Raji (cell line): ENCODE results near the gene PCYT1B.

Experiments used
- POLR2A ChIP-seq: IDR thresholded peaks from 2 replicates; pipeline ENCODE4 v1.6.1; 2011; ENCODE audit warnings: low read depth, low read length, control low read depth; ENCODE audit not compliant: insufficient read depth

The PCYT1B gene

GRCh38 chrX:24658421-24658820, 11.3 kb upstream of the PCYT1B start:
- no peak for TF ChIP-seq POLR2A

- TF ChIP-seq POLR2A: no peak
Measured at GRCh38 chrX:24657671-24658386, 10.7 kb upstream of the PCYT1B start.

DNA sequence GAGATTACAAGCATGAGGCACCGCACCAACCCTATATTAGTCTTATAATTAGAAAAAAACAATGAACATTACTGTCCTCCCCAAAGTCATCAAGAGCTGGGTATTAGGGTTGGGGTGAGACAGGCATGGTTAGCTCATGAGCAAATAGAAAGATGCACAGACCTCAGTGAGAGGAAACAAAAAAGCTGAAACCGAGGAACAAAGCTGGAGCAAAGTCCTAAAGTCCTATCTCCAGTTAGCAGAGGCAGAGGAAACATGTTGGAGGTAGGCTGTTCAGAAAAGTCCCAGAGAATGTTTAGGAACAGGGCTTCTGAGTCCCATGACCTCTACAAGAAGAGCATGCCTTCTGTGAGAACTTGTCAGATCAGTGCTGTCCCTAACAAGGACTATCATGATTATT, 4.6 kb upstream of the PCYT1B start:
- TF ChIP-seq POLR2A: no peak

DNA sequence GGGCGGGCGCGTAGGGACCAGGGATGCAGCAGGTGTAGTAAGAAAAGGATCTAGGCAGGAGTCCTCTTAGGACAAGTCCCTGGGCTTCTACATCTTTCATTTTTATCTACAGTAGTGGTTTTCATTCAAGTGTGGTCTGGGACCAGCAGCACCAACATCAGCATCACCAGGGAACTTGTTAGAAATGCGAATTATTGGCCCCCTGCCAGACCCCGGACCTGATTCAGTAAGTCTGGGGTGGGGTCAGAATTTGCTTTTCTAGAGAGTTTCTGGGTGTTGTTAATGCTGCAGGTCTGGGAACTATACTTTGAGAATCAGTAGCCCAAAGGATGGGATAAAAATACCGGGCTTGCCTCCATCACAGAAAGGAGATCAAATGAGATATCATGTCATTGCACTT, 1.3 kb upstream of the PCYT1B start:
- no peak for TF ChIP-seq POLR2A

- no peak for TF ChIP-seq POLR2A
Measured at GRCh38 chrX:24646745-24647182, 383 bp downstream of the PCYT1B start.

DNA sequence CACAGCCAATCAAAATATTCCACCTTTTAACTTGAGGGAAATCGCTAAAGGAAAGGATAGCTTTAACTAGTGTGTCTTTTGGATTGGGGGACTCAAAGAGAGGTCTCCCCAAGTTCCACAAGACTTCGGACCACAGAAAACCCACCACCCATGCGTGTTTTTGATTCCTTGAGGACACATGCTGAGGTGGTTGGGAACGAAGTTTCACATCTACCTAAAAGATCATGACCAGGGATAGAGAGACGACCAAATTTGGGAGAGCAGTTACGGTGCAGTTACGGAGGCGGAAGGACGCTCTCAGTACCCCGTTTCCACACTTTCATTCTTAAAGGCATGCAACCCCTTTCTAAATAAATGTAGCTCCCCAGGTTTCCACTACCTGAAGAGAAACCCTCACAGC, 1.1 kb downstream of the PCYT1B start:
- TF ChIP-seq POLR2A: no peak

GRCh38 chrX:24643116-24643515, 4.0 kb downstream of the PCYT1B start:
- no peak for TF ChIP-seq POLR2A

DNA sequence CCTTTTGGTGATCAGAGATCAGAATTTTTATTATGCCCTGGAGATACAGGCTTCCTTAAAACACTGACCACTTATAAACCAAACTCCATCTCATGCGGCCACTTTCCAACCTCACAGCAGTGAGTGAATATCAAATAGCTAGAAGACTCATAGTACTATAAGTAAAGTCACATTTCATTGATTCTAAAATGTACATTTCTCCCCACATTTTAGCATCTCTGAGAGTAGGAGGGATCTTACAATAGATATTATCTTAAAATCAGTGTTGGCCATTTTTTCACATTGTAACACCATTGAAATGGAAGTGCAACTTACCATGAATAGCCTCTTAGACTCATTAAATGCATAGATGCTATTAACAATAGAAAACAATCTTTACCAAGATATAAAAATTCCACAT, 17.4 kb downstream of the PCYT1B start:
- TF ChIP-seq POLR2A: no peak

GRCh38 chrX:24619647-24620046, 27.5 kb downstream of the PCYT1B start:
- no peak for TF ChIP-seq POLR2A

DNA sequence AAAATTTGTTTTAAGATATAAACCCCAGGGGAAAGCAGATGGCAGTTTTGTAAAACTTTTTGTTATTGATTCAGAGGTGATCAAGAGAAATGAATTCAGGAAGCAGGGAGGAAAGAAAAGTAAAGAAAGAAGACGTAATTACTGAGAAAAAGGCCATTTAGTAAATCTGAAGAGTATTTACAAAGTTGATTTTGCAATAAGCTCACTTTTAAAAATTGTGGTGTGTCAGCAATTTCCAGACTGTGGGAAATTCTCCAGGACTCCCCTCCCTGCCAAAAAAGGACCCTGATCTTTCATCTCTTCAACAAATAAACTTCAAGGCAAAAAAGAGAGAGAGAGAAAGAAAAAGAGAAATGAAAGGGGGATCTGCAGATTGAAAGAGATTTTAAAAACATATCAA, 36.6 kb downstream of the PCYT1B start:
- no peak for TF ChIP-seq POLR2A

DNA sequence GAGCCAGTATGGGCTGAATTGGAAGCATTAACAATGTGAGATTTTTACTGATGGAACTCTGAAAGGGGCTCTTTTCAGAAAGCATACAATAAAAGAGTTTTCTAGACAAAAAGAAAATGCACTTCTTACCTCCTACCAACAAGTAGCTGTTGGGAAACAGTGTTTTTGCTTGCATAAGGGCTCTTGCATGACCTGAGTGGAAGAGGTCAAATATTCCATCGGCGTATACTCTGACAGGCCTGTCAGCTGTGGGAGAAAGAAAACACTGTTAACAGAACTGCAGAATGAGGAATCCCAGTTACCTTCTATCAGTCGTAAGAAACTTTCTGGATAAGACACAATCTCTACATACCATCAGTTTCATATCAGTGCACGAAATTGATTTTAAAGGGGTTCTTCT, 39.5 kb downstream of the PCYT1B start:
- no peak for TF ChIP-seq POLR2A

GRCh38 chrX:24603191-24603590, 44.0 kb downstream of the PCYT1B start:
- TF ChIP-seq POLR2A: no peak

DNA sequence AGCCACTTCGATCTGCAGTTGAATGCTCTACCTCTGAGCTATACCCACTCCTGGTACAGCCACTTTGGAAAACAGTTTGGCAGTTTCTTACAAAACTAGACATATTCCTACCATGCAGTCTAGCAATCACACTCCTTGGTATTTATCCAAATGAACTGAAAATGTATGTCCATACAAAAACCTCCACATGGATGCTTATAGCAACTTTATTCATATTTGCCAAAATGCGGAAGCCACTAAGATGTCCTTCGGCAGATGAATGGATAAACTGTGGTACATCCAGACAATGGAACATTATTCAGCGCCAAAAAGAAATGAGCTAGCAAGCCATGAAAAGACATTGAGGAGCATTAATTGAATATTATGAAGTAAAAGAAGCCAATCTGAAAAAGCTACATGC, 45.3 kb downstream of the PCYT1B start:
- no peak for TF ChIP-seq POLR2A

DNA sequence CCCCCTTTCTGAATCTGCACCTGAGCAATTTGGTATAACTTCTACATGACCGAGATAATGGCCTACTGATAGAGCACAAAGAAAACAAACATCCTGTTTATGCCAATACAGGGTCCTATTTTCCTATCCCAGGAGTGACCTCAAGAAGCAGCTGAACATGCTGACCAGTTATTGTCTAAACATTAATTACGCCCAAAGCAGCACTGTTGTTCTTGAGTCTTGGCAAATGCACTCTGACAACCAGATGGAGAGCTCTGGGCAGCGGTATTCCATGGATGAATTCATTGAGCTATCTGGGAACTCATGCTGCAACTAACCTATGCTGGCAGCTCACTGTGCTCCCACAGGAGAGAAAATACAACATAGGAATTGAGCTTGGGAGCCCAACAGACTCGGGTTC, 52.6 kb downstream of the PCYT1B start:
- no peak for TF ChIP-seq POLR2A

- TF ChIP-seq POLR2A: no peak
Measured at GRCh38 chrX:24590111-24590510, 57.0 kb downstream of the PCYT1B start.

DNA sequence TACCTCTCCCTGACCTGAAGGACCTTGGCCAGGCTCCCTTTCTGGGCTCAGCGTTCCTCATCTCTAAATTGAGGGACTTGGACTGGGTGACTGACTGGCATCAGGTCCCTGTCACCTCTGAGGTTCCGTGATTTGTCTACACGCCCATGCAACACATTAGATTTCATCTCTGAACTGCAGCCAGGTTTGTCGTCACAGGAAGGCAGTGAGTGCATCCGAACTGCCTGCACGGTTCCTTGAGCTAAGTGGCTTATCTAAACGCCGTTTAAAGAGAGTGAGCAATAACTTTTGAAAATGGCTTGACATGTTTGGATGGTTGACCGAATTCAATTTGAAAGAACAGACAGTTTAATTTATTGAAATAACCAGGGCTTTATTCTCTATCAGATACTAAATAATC, 70.1 kb downstream of the PCYT1B start:
- no peak for TF ChIP-seq POLR2A

DNA sequence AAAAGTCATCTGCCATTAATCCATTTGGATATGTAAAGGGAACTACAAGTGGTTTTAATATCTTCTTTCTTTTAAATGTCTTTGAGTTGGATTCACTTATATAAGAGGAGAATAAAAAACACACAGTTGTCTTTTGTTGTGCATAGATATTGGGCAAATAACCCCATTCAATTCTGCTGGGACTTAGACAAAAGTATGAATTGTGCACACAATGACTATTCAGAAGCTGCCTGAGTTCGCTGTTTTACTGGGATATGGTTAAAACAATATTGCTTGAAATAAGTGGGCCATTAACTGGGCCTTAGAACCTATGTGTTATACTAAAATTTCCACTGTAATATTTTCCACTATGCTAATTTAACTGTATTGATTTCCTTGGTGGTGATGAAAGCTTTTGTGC, 71.7 kb downstream of the PCYT1B start:
- TF ChIP-seq POLR2A: no peak

- no peak for TF ChIP-seq POLR2A
Measured at GRCh38 chrX:24574743-24575142, 72.4 kb downstream of the PCYT1B start.

- no peak for TF ChIP-seq POLR2A
Measured at GRCh38 chrX:24567169-24567568, 80.0 kb downstream of the PCYT1B start.
